SH-SY5Y (cell line): Measurements from ENCODE around the gene ZBTB16.

Experiments used
- GATA2 ChIP-seq: IDR thresholded peaks from 2 replicates; pipeline ENCODE4 v1.6.1; 2011; ENCODE audit warnings: mild to moderate bottlenecking, low read depth, low read length
- GATA3 ChIP-seq: IDR thresholded peaks from 2 replicates; pipeline ENCODE4 v1.6.1; 2011; ENCODE audit warnings: low read depth, mild to moderate bottlenecking, low read length, moderate library complexity

DNA sequence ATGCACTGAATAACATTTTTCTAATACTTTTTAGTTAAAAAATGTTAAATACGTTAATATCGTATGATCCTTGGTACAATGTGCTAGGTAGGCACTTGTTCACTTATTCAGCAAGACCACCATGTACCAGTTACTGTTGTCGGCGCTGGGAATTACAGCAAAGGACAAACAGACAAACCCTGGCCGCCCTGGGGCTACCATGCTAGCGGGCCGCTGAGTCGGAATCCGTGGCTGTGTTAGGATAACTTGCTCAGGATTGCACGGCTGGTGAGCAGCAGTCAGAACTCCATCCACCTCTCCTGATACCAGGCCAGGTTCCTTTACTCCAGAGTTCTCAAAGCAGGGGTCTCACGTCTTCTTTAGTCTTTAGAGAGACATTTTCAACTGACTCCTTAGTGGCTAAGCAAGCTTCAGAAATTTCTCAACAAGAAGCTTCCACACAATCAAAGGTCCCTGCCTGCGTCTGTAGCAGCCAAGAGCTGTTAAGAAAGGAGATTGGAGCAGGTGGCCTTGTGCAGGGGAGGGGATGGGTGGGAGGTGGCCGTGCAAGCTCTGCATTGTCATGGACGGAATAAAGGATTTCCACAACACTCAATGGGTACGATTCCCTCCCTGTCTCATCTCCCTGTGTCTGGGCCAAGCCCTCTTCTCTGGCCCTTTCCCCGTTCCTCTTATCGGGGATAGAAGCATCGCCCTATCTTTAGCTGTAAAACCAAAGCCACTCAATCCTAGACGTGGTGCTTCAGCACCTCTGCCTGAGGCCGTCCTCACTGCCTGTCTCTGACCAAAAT lies 196.9 kb downstream of the ZBTB16 start:
- TF ChIP-seq GATA2 (no peak), GATA3 (no peak)
